GM23338 (cell line): ENCODE results near the gene MAP2K3. TPM values are rescaled to one million over a fixed set of nuclear protein-coding genes. Genes with fewer than 3 reads are reported as not detected.

ENCODE experiments used
- ATAC-seq: fragments of 200-7000 bp; cut with Tn5 transposase; 3 replicates; pipeline ENCODE4 v1.9.1; 2020
- DNase-seq: peaks from one replicate; pipeline ENCODE4 v3.0.0-alpha.2; 2015; ENCODE audit warnings: low spot score
- H2AFZ ChIP-seq: fragments of 200-600 bp; sonication (generic); 2 replicates; pipeline ENCODE4 v1.8.0; 2016; ENCODE audit warnings: antibody characterized with exemption, mild to moderate bottlenecking, moderate library complexity
- H3F3A ChIP-seq: fragments of 200-600 bp; sonication (generic); replicated peaks from 2 replicates; pipeline ENCODE4 v1.8.0; 2017; ENCODE audit warnings: antibody characterized with exemption, mixed run types, low read depth
- H3K27ac ChIP-seq: fragments of 200-600 bp; sonication (generic); 2 replicates; pipeline ENCODE4 v1.6.1; 2016; ENCODE audit warnings: low read depth
- H3K27me3 ChIP-seq: fragments of 200-600 bp; sonication (generic); 2 replicates; pipeline ENCODE4 v1.8.0; 2016; ENCODE audit warnings: mild to moderate bottlenecking, mixed run types, moderate library complexity; ENCODE audit not compliant: insufficient read depth
- H3K36me3 ChIP-seq: fragments of 200-600 bp; sonication (generic); 2 replicates; pipeline ENCODE4 v1.8.0; 2016; ENCODE audit warnings: mild to moderate bottlenecking; ENCODE audit not compliant: insufficient read depth
- H3K4me1 ChIP-seq: fragments of 200-600 bp; sonication (generic); 2 replicates; pipeline ENCODE4 v1.8.0; 2016; ENCODE audit warnings: mild to moderate bottlenecking, moderate library complexity; ENCODE audit not compliant: insufficient read depth
- H3K4me2 ChIP-seq: fragments of 200-600 bp; sonication (generic); 2 replicates; pipeline ENCODE4 v1.7.1; 2017; ENCODE audit warnings: mixed run types
- H3K4me3 ChIP-seq: fragments of 200-600 bp; sonication (generic); 2 replicates; pipeline ENCODE4 v1.6.1; 2016; ENCODE audit warnings: mixed run types
- H3K79me2 ChIP-seq: fragments of 200-600 bp; sonication (generic); replicated peaks from 2 replicates; pipeline ENCODE4 v1.8.0; 2017; ENCODE audit warnings: mild to moderate bottlenecking; ENCODE audit not compliant: insufficient read depth
- H3K9me2 ChIP-seq: fragments of 200-600 bp; sonication (generic); 2 replicates; pipeline ENCODE4 v1.8.0; 2017; ENCODE audit not compliant: insufficient read depth
- H4K20me1 ChIP-seq: fragments of 200-600 bp; sonication (generic); replicated peaks from 2 replicates; pipeline ENCODE4 v1.8.0; 2017; ENCODE audit warnings: mild to moderate bottlenecking; ENCODE audit not compliant: insufficient read depth
- H3K27ac Mint-ChIP-seq: 2 replicates; pipeline ENCODE4 v1.8.0; 2020; ENCODE audit warnings: inconsistent platforms, mild to moderate bottlenecking, moderate library complexity, mixed read lengths
- H3K27me3 Mint-ChIP-seq: 3 replicates; pipeline ENCODE4 v1.8.0; 2022; ENCODE audit warnings: low read depth, mild to moderate bottlenecking, moderate library complexity, mixed read lengths, inconsistent platforms; ENCODE audit not compliant: insufficient read depth, poor library complexity
- H3K36me3 Mint-ChIP-seq: 3 replicates; pipeline ENCODE4 v1.8.0; 2021; ENCODE audit warnings: low read depth, mild to moderate bottlenecking, inconsistent platforms, moderate library complexity, mixed read lengths
- H3K4me1 Mint-ChIP-seq: 3 replicates; pipeline ENCODE4 v1.8.0; 2020; ENCODE audit warnings: mild to moderate bottlenecking, inconsistent platforms, mixed read lengths
- H3K4me3 Mint-ChIP-seq: 3 replicates; pipeline ENCODE4 v1.8.0; 2021; ENCODE audit warnings: moderate library complexity, mild to moderate bottlenecking, inconsistent platforms, mixed read lengths
- H3K9me3 Mint-ChIP-seq: 3 replicates; pipeline ENCODE4 v1.8.0; 2020; ENCODE audit warnings: moderate library complexity, mild to moderate bottlenecking, inconsistent platforms, mixed read lengths
- CREB1 ChIP-seq: fragments of 250-450 bp; sonication (Bioruptor Pico); IDR thresholded peaks from 2 replicates; pipeline ENCODE4 v1.5.0; 2020; ENCODE audit warnings: low read depth, mild to moderate bottlenecking, moderate library complexity
- EZH2 ChIP-seq: fragments of 200-600 bp; sonication (generic); IDR thresholded peaks from one replicate; pipeline ENCODE4 v1.8.0; 2017; ENCODE audit warnings: antibody characterized with exemption, mild to moderate bottlenecking, low read depth; ENCODE audit not compliant: unreplicated experiment
- EZH2phosphoT487 ChIP-seq: fragments of 200-600 bp; sonication (generic); IDR thresholded peaks from one replicate; pipeline ENCODE4 v1.8.1; 2018; ENCODE audit warnings: antibody characterized with exemption; ENCODE audit not compliant: unreplicated experiment
- NANOG ChIP-seq: IDR thresholded peaks from 2 replicates; pipeline ENCODE4 v1.6.1; 2016; ENCODE audit warnings: antibody characterized with exemption, borderline replicate concordance
- POLR2AphosphoS5 ChIP-seq: IDR thresholded peaks from 2 replicates; pipeline ENCODE4 v1.6.1; 2016; ENCODE audit warnings: antibody characterized with exemption, low read depth
- ZNF114 ChIP-seq: fragments of 250-450 bp; sonication (Bioruptor Pico); IDR thresholded peaks from 2 replicates; pipeline ENCODE4 v1.5.0; 2020; ENCODE audit warnings: mild to moderate bottlenecking, moderate library complexity
- ZNF331 ChIP-seq: fragments of 250-450 bp; sonication (Bioruptor Pico); IDR thresholded peaks from 2 replicates; pipeline ENCODE4 v1.5.0; 2020; ENCODE audit warnings: low read depth, mild to moderate bottlenecking, moderate library complexity
- polyA plus RNA-seq: library from polyadenylated mRNA; unstranded; fragments of >200 nt; fragmentation: Nextera tagmentation; extraction: Ambion mirVana; gene quantifications from 2 replicates; pipeline ENCODE4 v1.2.1, GENCODE V29; 2016
- total RNA-seq: library from RNA; depleted of rRNA; stranded (reverse); fragments of >200 nt; shearing (Covaris generic); gene quantifications from 2 replicates; pipeline ENCODE4 v1.2.3, GENCODE V29; 2014
- TF ChIP-seq, protein P1 (sequence below): IDR thresholded peaks from one replicate; pipeline ENCODE4 v1.6.1; 2018; ENCODE audit warnings: antibody characterized with exemption; ENCODE audit not compliant: unreplicated experiment
- TF ChIP-seq, protein P2 (sequence below): IDR thresholded peaks from 2 replicates; pipeline ENCODE4 v1.6.1; 2016; ENCODE audit warnings: antibody characterized with exemption
- TF ChIP-seq, protein P3 (sequence below), 2 experiments: fragments of 200-600 bp in 1 of 2; sonication (generic) in 1 of 2; conservative IDR thresholded peaks; 2 replicates each; pipeline versions ENCODE4 v1.5.1 to v1.6.1; 2016 to 2017; ENCODE audit warnings: antibody characterized with exemption in 2 of 2, low read depth in 2 of 2, mild to moderate bottlenecking in 2 of 2, moderate library complexity in 1 of 2

The MAP2K3 gene
- total and polyA plus RNA-seq, 2 experiments from 2014 or later = 28.5 to 31.7 TPM

DNA sequence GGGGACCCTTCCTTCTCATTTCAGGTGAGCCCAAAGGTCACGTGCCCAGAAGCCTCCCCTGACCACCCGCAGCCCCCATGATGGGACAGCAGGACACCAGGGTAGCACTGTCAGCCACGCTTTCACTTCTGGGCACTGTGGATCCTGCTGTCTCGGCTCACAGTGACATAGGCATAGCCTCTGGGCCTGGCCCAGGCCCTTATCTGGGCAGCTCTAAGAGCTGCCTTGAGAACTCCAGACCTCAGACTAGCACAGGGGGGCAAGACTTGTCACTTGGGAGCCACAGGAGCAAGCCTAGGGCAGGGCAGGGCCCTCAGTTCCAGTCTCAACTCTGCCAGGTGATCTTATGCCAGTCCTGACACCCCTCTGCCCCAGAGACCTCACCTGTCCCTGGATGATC is 36.0 kb upstream of the MAP2K3 start (continued):
- TF ChIP-seq, protein P1, sequence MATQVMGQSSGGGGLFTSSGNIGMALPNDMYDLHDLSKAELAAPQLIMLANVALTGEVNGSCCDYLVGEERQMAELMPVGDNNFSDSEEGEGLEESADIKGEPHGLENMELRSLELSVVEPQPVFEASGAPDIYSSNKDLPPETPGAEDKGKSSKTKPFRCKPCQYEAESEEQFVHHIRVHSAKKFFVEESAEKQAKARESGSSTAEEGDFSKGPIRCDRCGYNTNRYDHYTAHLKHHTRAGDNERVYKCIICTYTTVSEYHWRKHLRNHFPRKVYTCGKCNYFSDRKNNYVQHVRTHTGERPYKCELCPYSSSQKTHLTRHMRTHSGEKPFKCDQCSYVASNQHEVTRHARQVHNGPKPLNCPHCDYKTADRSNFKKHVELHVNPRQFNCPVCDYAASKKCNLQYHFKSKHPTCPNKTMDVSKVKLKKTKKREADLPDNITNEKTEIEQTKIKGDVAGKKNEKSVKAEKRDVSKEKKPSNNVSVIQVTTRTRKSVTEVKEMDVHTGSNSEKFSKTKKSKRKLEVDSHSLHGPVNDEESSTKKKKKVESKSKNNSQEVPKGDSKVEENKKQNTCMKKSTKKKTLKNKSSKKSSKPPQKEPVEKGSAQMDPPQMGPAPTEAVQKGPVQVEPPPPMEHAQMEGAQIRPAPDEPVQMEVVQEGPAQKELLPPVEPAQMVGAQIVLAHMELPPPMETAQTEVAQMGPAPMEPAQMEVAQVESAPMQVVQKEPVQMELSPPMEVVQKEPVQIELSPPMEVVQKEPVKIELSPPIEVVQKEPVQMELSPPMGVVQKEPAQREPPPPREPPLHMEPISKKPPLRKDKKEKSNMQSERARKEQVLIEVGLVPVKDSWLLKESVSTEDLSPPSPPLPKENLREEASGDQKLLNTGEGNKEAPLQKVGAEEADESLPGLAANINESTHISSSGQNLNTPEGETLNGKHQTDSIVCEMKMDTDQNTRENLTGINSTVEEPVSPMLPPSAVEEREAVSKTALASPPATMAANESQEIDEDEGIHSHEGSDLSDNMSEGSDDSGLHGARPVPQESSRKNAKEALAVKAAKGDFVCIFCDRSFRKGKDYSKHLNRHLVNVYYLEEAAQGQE = no peak
- TF ChIP-seq CREB1 (CRISPR knock-in tag) (no peak), NANOG (no peak)
- TF ChIP-seq, protein P2, sequence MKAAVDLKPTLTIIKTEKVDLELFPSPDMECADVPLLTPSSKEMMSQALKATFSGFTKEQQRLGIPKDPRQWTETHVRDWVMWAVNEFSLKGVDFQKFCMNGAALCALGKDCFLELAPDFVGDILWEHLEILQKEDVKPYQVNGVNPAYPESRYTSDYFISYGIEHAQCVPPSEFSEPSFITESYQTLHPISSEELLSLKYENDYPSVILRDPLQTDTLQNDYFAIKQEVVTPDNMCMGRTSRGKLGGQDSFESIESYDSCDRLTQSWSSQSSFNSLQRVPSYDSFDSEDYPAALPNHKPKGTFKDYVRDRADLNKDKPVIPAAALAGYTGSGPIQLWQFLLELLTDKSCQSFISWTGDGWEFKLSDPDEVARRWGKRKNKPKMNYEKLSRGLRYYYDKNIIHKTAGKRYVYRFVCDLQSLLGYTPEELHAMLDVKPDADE = no peak

DNA sequence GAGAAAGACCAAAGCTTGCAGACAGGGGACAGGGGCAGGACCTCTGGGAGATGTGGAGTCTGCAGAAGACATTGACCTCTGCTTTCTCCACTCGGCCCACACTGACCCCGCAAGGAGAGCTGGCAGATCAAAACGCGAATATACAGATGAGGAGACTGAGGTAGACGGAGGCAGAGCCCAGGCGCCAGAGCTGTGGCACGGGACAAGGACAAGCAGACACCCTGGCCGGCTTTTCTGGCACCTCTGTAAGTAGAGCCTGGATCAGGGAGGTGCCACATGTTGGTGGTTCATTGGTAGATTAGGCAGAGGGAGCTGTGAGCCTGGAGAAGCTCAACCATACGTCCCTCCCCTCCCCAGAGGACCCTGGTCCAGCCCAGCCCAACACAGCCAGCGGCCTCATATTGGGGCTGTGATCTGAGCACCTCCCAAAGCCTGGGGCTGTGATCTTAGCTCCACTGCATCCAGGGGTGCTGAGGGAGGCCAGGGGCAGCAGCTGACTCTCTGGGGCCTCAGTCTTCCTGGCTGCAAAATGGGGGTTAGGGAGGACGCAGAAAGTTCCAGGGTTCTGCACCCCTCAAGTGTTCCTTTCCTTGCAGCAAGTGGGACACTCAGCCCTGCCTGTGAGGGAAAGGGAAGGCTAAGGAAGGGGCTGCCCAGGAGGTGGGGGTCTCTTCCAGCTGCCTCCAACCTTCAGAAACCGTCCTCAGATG is 35.3 kb upstream of the MAP2K3 start:
- no peak overlapping the region for H3K27ac Mint-ChIP-seq
- DNase-seq = no peak
- no peak for TF ChIP-seq EZH2
- no peak for TF ChIP-seq ZNF331 (CRISPR knock-in tag)
- no peak for TF ChIP-seq EZH2phosphoT487
- TF ChIP-seq, protein P2 = no peak
- no peak for TF ChIP-seq CREB1 (CRISPR knock-in tag)
- TF ChIP-seq, protein P3, sequence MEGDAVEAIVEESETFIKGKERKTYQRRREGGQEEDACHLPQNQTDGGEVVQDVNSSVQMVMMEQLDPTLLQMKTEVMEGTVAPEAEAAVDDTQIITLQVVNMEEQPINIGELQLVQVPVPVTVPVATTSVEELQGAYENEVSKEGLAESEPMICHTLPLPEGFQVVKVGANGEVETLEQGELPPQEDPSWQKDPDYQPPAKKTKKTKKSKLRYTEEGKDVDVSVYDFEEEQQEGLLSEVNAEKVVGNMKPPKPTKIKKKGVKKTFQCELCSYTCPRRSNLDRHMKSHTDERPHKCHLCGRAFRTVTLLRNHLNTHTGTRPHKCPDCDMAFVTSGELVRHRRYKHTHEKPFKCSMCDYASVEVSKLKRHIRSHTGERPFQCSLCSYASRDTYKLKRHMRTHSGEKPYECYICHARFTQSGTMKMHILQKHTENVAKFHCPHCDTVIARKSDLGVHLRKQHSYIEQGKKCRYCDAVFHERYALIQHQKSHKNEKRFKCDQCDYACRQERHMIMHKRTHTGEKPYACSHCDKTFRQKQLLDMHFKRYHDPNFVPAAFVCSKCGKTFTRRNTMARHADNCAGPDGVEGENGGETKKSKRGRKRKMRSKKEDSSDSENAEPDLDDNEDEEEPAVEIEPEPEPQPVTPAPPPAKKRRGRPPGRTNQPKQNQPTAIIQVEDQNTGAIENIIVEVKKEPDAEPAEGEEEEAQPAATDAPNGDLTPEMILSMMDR (conservative IDR thresholded peaks at IDR 0.05; ENCODE audit: low read depth in 2 of 2) = no peak
- no peak for TF ChIP-seq NANOG
- no peak for TF ChIP-seq POLR2AphosphoS5
- no peak for TF ChIP-seq ZNF114 (CRISPR knock-in tag)

More for the DNA sequence above, 35.3 kb upstream of the MAP2K3 start:
- H3K4me3 ChIP-seq = no peak overlapping the region
- no peaks in the 10 kb centered on the region for H3F3A ChIP-seq
- H3K27ac ChIP-seq = no peak overlapping the region
- H3K36me3 ChIP-seq = no peaks in the 10 kb centered on the region
- no peak for ATAC-seq
- peaks cover 5% of the 10 kb centered on the region; the same call in 2 of the 3 replicates for H3K4me1 Mint-ChIP-seq
- H3K79me2 ChIP-seq = no peaks in the 10 kb centered on the region
- no peaks in the 10 kb centered on the region for H3K36me3 Mint-ChIP-seq
- H3K27me3 Mint-ChIP-seq = peaks cover 11% of the 10 kb centered on the region
- H3K27me3 ChIP-seq = peaks cover 5% of the 10 kb centered on the region; the same call in 1 of the 2 replicates
- no peaks in the 10 kb centered on the region for H3K9me2 ChIP-seq
- no peak overlapping the region for H2AFZ ChIP-seq
- no peak overlapping the region for H3K4me2 ChIP-seq
- H3K4me3 Mint-ChIP-seq = no peak overlapping the region
- no peaks in the 10 kb centered on the region for H4K20me1 ChIP-seq
- peaks cover 9% of the 10 kb centered on the region; the same call in 1 of the 2 replicates for H3K4me1 ChIP-seq
- H3K9me3 Mint-ChIP-seq = no peaks in the 10 kb centered on the region; the same call in 2 of the 3 replicates
